ENCODE results near the gene ZFAND3. TPM values are rescaled to one million over a fixed set of nuclear protein-coding genes. Genes with fewer than 3 reads are reported as not detected.
"Not testable (repeated sequence)": the region's sequence is repeated elsewhere in the genome, so short reads cannot be mapped to it uniquely, and the experiment has no call there.

ZFAND3 gene
- polyA plus RNA-seq, 1 donor (not counting 4 experiments of a cell fraction or from before 2014, with no cell fraction given): 19.6 TPM

- Histone ChIP-seq H3K4me1 (ENCODE audit: control insufficient read depth, extremely low read depth, insufficient read depth, low read length) (peaks cover under 1% of the 10 kb centered on the region), H4K20me1 (ENCODE audit: control insufficient read depth, extremely low read depth, insufficient read depth, low read length) (peaks cover 24% of the 10 kb centered on the region), H3K27me3 (ENCODE audit: control insufficient read depth, extremely low read depth, insufficient read depth, low read length) (no peaks in the 10 kb centered on the region), H3K4me3 (ENCODE audit: control insufficient read depth in 2 of 3, extremely low read depth in 1 of 3, insufficient read depth in 2 of 3, low read depth in 1 of 3, low read length in 3 of 3) (no peak overlapping the region), H3K4me2 (ENCODE audit: control insufficient read depth, extremely low read depth, insufficient read depth, low read depth, low read length) (no peak overlapping the region), H3K36me3 (ENCODE audit: control insufficient read depth in 2 of 2, extremely low read depth in 1 of 2, insufficient read depth in 2 of 2, low read length in 2 of 2) (no peaks in the 10 kb centered on the region), H2AFZ (ENCODE audit: control insufficient read depth, low read length) (no peak overlapping the region), H3K9me3 (ENCODE audit: control insufficient read depth, low read depth, low read length) (no peaks in the 10 kb centered on the region), H3K9me1 (ENCODE audit: control insufficient read depth, extremely low read depth, insufficient read depth, low read length) (peaks cover 2% of the 10 kb centered on the region), H3K27ac (ENCODE audit: control insufficient read depth, insufficient read depth, low read length) (no peak overlapping the region), H3K79me2 (ENCODE audit: control insufficient read depth, insufficient read depth, low read length) (peaks cover 36% of the 10 kb centered on the region), H3K9ac (ENCODE audit: control insufficient read depth, extremely low read depth, insufficient read depth, low read length) (no peak overlapping the region)
- TF ChIP-seq EZH2 (IDR thresholded peaks at IDR 0.05; ENCODE audit: low read length): no peak
- TF ChIP-seq CTCF (optimal IDR thresholded peaks at IDR 0.05 in 1 of 3, IDR thresholded peaks at IDR 0.05 in 1 of 3, conservative IDR thresholded peaks at IDR 0.05 in 1 of 3; ENCODE audit: extremely low read depth in 1 of 3, insufficient read depth in 2 of 3, low read length in 3 of 3): no peak
- FAIRE-seq (no peak), DNase-seq (ENCODE audit: low read depth, low spot score) (no peak)
- dilution Hi-C loops (cut with MboI; ENCODE audit: extremely low pct_ligation_motif_present, low sequenced_read_pairs): no loop called here
Measured at GRCh38 chr6:37960139-37960935, 140.8 kb downstream of the ZFAND3 start.

DNA sequence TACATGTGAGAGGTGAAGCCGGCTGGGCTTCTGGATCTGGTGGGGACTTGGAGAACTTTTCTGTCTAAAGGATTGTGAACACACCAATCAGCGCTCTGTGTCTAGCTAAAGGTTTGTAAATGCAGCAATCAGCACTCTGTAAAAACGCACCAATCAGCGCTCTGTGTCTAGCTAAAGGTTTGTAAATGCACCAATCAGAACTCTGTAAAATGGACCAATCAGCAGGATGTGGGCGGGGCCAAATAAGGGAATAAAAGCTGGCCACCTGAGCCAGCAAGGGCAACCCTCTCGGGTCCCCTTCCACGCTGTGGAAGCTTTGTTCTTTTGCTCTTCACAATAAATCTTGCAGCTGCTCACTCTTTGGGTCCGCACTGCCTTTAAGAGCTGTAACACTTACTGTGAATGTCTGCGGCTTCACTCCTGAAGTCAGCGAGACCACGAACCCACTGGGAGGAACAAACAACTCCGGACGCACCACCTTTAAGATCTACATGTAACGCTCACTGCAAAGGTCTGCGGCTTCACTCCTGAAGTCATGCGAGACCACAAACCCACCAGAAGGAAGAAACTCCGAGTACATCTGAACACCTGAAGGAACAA lies 143.1 kb downstream of the ZFAND3 start:
- H3K4me1 ChIP-seq (ENCODE audit: control insufficient read depth, extremely low read depth, insufficient read depth, low read length): peaks cover 19% of the 10 kb centered on the region
- H3K9ac ChIP-seq (ENCODE audit: control insufficient read depth, extremely low read depth, insufficient read depth, low read length); H2AFZ ChIP-seq (ENCODE audit: control insufficient read depth, low read length); H3K27ac ChIP-seq (ENCODE audit: control insufficient read depth, insufficient read depth, low read length); DNase-seq (ENCODE audit: low read depth, low spot score); FAIRE-seq; H3K36me3 ChIP-seq (ENCODE audit: control insufficient read depth in 2 of 2, extremely low read depth in 1 of 2, insufficient read depth in 2 of 2, low read length in 2 of 2); H3K9me3 ChIP-seq (ENCODE audit: control insufficient read depth, low read depth, low read length); H3K4me3 ChIP-seq (ENCODE audit: control insufficient read depth in 2 of 3, extremely low read depth in 1 of 3, insufficient read depth in 2 of 3, low read depth in 1 of 3, low read length in 3 of 3); dilution Hi-C loops (cut with MboI; ENCODE audit: extremely low pct_ligation_motif_present, low sequenced_read_pairs); H3K9me1 ChIP-seq (ENCODE audit: control insufficient read depth, extremely low read depth, insufficient read depth, low read length); H3K4me2 ChIP-seq (ENCODE audit: control insufficient read depth, extremely low read depth, insufficient read depth, low read depth, low read length); H3K27me3 ChIP-seq (ENCODE audit: control insufficient read depth, extremely low read depth, insufficient read depth, low read length): not testable (repeated sequence)
- H3K79me2 ChIP-seq (ENCODE audit: control insufficient read depth, insufficient read depth, low read length): peaks cover 21% of the 10 kb centered on the region
- peaks cover 26% of the 10 kb centered on the region for H4K20me1 ChIP-seq (ENCODE audit: control insufficient read depth, extremely low read depth, insufficient read depth, low read length)

All from keratinocyte (primary cell).